ENCODE measurements around the gene OCIAD1.

- TF ChIP-seq, protein P1, sequence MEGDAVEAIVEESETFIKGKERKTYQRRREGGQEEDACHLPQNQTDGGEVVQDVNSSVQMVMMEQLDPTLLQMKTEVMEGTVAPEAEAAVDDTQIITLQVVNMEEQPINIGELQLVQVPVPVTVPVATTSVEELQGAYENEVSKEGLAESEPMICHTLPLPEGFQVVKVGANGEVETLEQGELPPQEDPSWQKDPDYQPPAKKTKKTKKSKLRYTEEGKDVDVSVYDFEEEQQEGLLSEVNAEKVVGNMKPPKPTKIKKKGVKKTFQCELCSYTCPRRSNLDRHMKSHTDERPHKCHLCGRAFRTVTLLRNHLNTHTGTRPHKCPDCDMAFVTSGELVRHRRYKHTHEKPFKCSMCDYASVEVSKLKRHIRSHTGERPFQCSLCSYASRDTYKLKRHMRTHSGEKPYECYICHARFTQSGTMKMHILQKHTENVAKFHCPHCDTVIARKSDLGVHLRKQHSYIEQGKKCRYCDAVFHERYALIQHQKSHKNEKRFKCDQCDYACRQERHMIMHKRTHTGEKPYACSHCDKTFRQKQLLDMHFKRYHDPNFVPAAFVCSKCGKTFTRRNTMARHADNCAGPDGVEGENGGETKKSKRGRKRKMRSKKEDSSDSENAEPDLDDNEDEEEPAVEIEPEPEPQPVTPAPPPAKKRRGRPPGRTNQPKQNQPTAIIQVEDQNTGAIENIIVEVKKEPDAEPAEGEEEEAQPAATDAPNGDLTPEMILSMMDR (IDR thresholded peaks at IDR 0.05): no peak
- TF ChIP-seq POLR2A (IDR thresholded peaks at IDR 0.05): no peak
Measured at GRCh38 chr4:48854982-48855381, 24.1 kb downstream of the OCIAD1 start.
